SK-N-SH (cell line): ENCODE results near the gene LIPG. TPM values are rescaled to one million over a fixed set of nuclear protein-coding genes. Genes with fewer than 3 reads are reported as not detected.

Source experiments
- CTCF ChIA-PET: fragments of 300-600, 350-600 bp; formaldehyde crosslinking; extraction: SDS; loops from one replicate; lab custom pipeline; 2021; lab: Yijun Ruan, JAX
- POLR2A ChIA-PET: fragments of 350-600 bp; sonication (Branson Sonifier 250); formaldehyde crosslinking; extraction: SDS; loops from one replicate; lab custom pipeline; 2020; ENCODE audit warnings: antibody characterized with exemption, inconsistent platforms; lab: Yijun Ruan, JAX
- DNase-seq: peaks from one replicate; pipeline ENCODE4 v3.0.0; 2012
- H2AFZ ChIP-seq: fragments of 200-600 bp; sonication (generic); 2 replicates; pipeline ENCODE4 v1.8.1; 2016; ENCODE audit warnings: antibody characterized with exemption, mild to moderate bottlenecking, low read depth
- H3F3A ChIP-seq: fragments of 200-600 bp; sonication (generic); replicated peaks from 2 replicates; pipeline ENCODE3; 2016; ENCODE audit warnings: antibody characterized with exemption, mild to moderate bottlenecking; ENCODE audit not compliant: insufficient read depth
- H3K27ac ChIP-seq, 2 experiments: fragments of 200-500 bp in 1 of 2; fragments of 200-600 bp in 1 of 2; sonication (Bioruptor generic) in 1 of 2; sonication (generic), shearing (Covaris generic) in 1 of 2; 2 replicates each; pipeline versions ENCODE4 v1.5.1 to v1.6.1; 2014 to 2016; ENCODE audit warnings: low read depth in 2 of 2, inconsistent platforms in 1 of 2, low read length in 1 of 2, mild to moderate bottlenecking in 1 of 2, mixed read lengths in 1 of 2
- H3K27me3 ChIP-seq: fragments of 200-600 bp; sonication (generic), shearing (Covaris generic); 2 replicates; pipeline ENCODE4 v1.6.1; 2016; ENCODE audit warnings: mixed run types; ENCODE audit not compliant: insufficient read depth
- H3K36me3 ChIP-seq, 2 experiments: fragments of 200-500 bp in 1 of 2; fragments of 200-600 bp in 1 of 2; sonication (Bioruptor generic) in 1 of 2; sonication (generic) in 1 of 2; replicated peaks in 1 of 2; 2 replicates each; pipeline versions ENCODE3 to v1.5.1; 2014 to 2016; ENCODE audit warnings: low read length in 1 of 2, mild to moderate bottlenecking in 1 of 2; ENCODE audit not compliant: insufficient read depth in 2 of 2, control insufficient read depth in 1 of 2
- H3K4me1 ChIP-seq, 2 experiments: fragments of 200-500 bp in 1 of 2; fragments of 200-600 bp in 1 of 2; sonication (Bioruptor generic) in 1 of 2; sonication (generic), shearing (Covaris generic) in 1 of 2; 2 replicates each; pipeline versions ENCODE4 v1.5.1 to v1.6.1; 2014 to 2016; ENCODE audit warnings: low read depth in 1 of 2, low read length in 1 of 2, mixed run types in 1 of 2; ENCODE audit not compliant: insufficient read depth in 2 of 2, control insufficient read depth in 1 of 2
- H3K4me2 ChIP-seq: fragments of 200-600 bp; sonication (generic), shearing (Covaris generic); 2 replicates; pipeline ENCODE4 v1.6.1; 2017; ENCODE audit warnings: mixed run types
- H3K4me3 ChIP-seq, 2 experiments: fragments of 200-500 bp in 1 of 2; fragments of 200-600 bp in 1 of 2; sonication (Bioruptor generic) in 1 of 2; sonication (generic), shearing (Covaris generic) in 1 of 2; 2 replicates each; pipeline versions ENCODE4 v1.5.1 to v1.8.1; 2014 to 2016; ENCODE audit warnings: low read depth in 2 of 2, inconsistent platforms in 1 of 2, low read length in 1 of 2, mild to moderate bottlenecking in 1 of 2, mixed read lengths in 1 of 2, moderate library complexity in 1 of 2
- H3K79me2 ChIP-seq: fragments of 200-600 bp; sonication (generic); 2 replicates; pipeline ENCODE4 v1.8.1; 2017; ENCODE audit warnings: mild to moderate bottlenecking; ENCODE audit not compliant: insufficient read depth
- H3K9ac ChIP-seq: fragments of 200-600 bp; sonication (generic); 2 replicates; pipeline ENCODE4 v1.6.1; 2017; ENCODE audit warnings: mixed run types
- H3K9me2 ChIP-seq: fragments of 200-600 bp; sonication (generic); 2 replicates; pipeline ENCODE4 v1.6.1; 2017; ENCODE audit warnings: mixed run types
- H3K9me3 ChIP-seq: fragments of 200-600 bp; sonication (generic); 2 replicates; pipeline ENCODE4 v1.6.1; 2017; ENCODE audit warnings: mixed run types, mild to moderate bottlenecking, moderate library complexity
- H4K20me1 ChIP-seq: fragments of 200-600 bp; sonication (generic); 2 replicates; pipeline ENCODE4 v1.6.1; 2017; ENCODE audit warnings: mild to moderate bottlenecking, mixed run types; ENCODE audit not compliant: insufficient read depth
- CHD2 ChIP-seq: fragments of 150-350 bp; IDR thresholded peaks from 2 replicates; pipeline ENCODE4 v1.6.1; 2018; ENCODE audit warnings: low read length; ENCODE audit not compliant: partially characterized antibody
- CTCF ChIP-seq: fragments of 200-600 bp; sonication (generic); IDR thresholded peaks from 2 replicates; pipeline ENCODE4 v1.6.1; 2017; ENCODE audit warnings: antibody characterized with exemption, mild to moderate bottlenecking, moderate library complexity
- ELF1 ChIP-seq: IDR thresholded peaks from 2 replicates; pipeline ENCODE4 v1.4.0; 2012
- EP300 ChIP-seq, 2 experiments: IDR thresholded peaks; 2 replicates each; pipeline versions ENCODE4 v1.4.0 to v1.6.1; 2012; ENCODE audit warnings: borderline replicate concordance in 1 of 2, low read depth in 1 of 2, low read length in 1 of 2
- EZH2phosphoT487 ChIP-seq: fragments of 200-600 bp; sonication (generic); IDR thresholded peaks from 2 replicates; pipeline ENCODE4 v1.6.1; 2017; ENCODE audit warnings: low read depth, mixed run types, mild to moderate bottlenecking, antibody characterized with exemption, moderate library complexity, borderline replicate concordance
- FOSL2 ChIP-seq: IDR thresholded peaks from 2 replicates; pipeline ENCODE4 v1.4.0; 2012; ENCODE audit warnings: low read depth, mild to moderate bottlenecking, moderate library complexity, borderline replicate concordance
- FOXM1 ChIP-seq: IDR thresholded peaks from 2 replicates; pipeline ENCODE4 v1.4.0; 2012; ENCODE audit warnings: low read depth, mild to moderate bottlenecking
- JUND ChIP-seq: IDR thresholded peaks from 2 replicates; pipeline ENCODE4 v1.4.0; 2012
- MEF2A ChIP-seq: IDR thresholded peaks from 2 replicates; pipeline ENCODE4 v1.4.0; 2012; ENCODE audit warnings: low read depth, borderline replicate concordance
- MXI1 ChIP-seq: IDR thresholded peaks from 2 replicates; pipeline ENCODE4 v1.6.1; 2012; ENCODE audit warnings: mild to moderate bottlenecking, low read depth, low read length, improper control_type of control experiment
- NFIC ChIP-seq: IDR thresholded peaks from 2 replicates; pipeline ENCODE4 v1.4.0; 2012; ENCODE audit warnings: borderline replicate concordance
- POLR2AphosphoS5 ChIP-seq: IDR thresholded peaks from 2 replicates; pipeline ENCODE4 v1.6.1; 2012; ENCODE audit warnings: low read depth, low read length
- RAD21 ChIP-seq: IDR thresholded peaks from 2 replicates; pipeline ENCODE4 v1.6.1; 2012; ENCODE audit warnings: mild to moderate bottlenecking, low read length
- RFX5 ChIP-seq: IDR thresholded peaks from 2 replicates; pipeline ENCODE4 v1.6.1; 2012; ENCODE audit warnings: mild to moderate bottlenecking, improper control_type of control experiment, low read length
- RXRA ChIP-seq: IDR thresholded peaks from 2 replicates; pipeline ENCODE4 v1.4.0; 2012; ENCODE audit warnings: low read depth, mild to moderate bottlenecking, borderline replicate concordance
- SIN3A ChIP-seq: IDR thresholded peaks from 2 replicates; pipeline ENCODE4 v1.6.1; 2012; ENCODE audit warnings: low read depth, mild to moderate bottlenecking, low read length, moderate library complexity, borderline replicate concordance
- TAF1 ChIP-seq: IDR thresholded peaks from 2 replicates; pipeline ENCODE4 v1.6.1; 2012; ENCODE audit warnings: low read depth, mild to moderate bottlenecking, low read length, moderate library complexity, borderline replicate concordance
- TCF12 ChIP-seq: IDR thresholded peaks from 2 replicates; pipeline ENCODE4 v1.4.0; 2012
- TEAD4 ChIP-seq: IDR thresholded peaks from 2 replicates; pipeline ENCODE4 v1.4.0; 2012; ENCODE audit warnings: mild to moderate bottlenecking, borderline replicate concordance; ENCODE audit not compliant: insufficient read depth
- YY1 ChIP-seq: IDR thresholded peaks from 2 replicates; pipeline ENCODE4 v1.4.0; 2012; ENCODE audit warnings: low read depth, mild to moderate bottlenecking
- WGBS: methylation state at CpG from one replicate; pipeline ENCODE4 v1.1.6; 2017; ENCODE audit warnings: low lambda C conversion rate; 5-methylcytosine and 5-hydroxymethylcytosine counted together
- polyA plus RNA-seq, 3 experiments: library from polyadenylated mRNA; depleted of rRNA; stranded (reverse); fragments of >200 nt; gene quantifications; 2 replicates each; pipeline ENCODE4 v1.2.3, GENCODE V29; 2012
- TF ChIP-seq, protein P1 (sequence below): fragments of 150-350 bp; IDR thresholded peaks from 2 replicates; pipeline ENCODE4 v1.6.1; 2016; ENCODE audit warnings: mild to moderate bottlenecking, low read depth, low read length
- TF ChIP-seq, protein P2 (sequence below): IDR thresholded peaks from 2 replicates; pipeline ENCODE4 v1.4.0; 2012; ENCODE audit warnings: low read depth, borderline replicate concordance

Gene LIPG
- polyA plus RNA-seq, 1 of the 3 experiments (the other 2 are of a cell fraction) = 3.2 TPM

GRCh38 chr18:49621301-49621700 lies 59.4 kb downstream of the LIPG start:
- POLR2A ChIA-PET = no interaction called here
- Histone ChIP-seq H3K4me2 (no peak overlapping the region), H3K4me3 (no peak overlapping the region), H2AFZ (no peak overlapping the region), H3K27me3 (no peaks in the 10 kb centered on the region), H4K20me1 (no peaks in the 10 kb centered on the region), H3F3A (no peaks in the 10 kb centered on the region), H3K9ac (no peak overlapping the region), H3K79me2 (no peaks in the 10 kb centered on the region), H3K36me3 (no peaks in the 10 kb centered on the region), H3K9me3 (no peaks in the 10 kb centered on the region), H3K27ac (no peak overlapping the region), H3K4me1 (peaks cover 0 to 4% of the 10 kb centered on the region in 2 experiments; a peak in 2 of 4 replicates), H3K9me2 (no peaks in the 10 kb centered on the region)
- 63% methylated on average over 3 of the region's 3 CpGs for WGBS
- CTCF ChIA-PET = interaction anchor here (0.6 kb wide), 1 partner anchor 394 kb away, joined by 3 read pairs; no protein-coding TSS in a partner anchor
- TF ChIP-seq NFIC (no peak), YY1 (no peak), MXI1 (no peak), POLR2AphosphoS5 (no peak), CHD2 (no peak), RXRA (no peak), FOXM1 (no peak)
- TF ChIP-seq, protein P1, sequence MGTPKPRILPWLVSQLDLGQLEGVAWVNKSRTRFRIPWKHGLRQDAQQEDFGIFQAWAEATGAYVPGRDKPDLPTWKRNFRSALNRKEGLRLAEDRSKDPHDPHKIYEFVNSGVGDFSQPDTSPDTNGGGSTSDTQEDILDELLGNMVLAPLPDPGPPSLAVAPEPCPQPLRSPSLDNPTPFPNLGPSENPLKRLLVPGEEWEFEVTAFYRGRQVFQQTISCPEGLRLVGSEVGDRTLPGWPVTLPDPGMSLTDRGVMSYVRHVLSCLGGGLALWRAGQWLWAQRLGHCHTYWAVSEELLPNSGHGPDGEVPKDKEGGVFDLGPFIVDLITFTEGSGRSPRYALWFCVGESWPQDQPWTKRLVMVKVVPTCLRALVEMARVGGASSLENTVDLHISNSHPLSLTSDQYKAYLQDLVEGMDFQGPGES = no peak
- DNase-seq = no peak

DNA sequence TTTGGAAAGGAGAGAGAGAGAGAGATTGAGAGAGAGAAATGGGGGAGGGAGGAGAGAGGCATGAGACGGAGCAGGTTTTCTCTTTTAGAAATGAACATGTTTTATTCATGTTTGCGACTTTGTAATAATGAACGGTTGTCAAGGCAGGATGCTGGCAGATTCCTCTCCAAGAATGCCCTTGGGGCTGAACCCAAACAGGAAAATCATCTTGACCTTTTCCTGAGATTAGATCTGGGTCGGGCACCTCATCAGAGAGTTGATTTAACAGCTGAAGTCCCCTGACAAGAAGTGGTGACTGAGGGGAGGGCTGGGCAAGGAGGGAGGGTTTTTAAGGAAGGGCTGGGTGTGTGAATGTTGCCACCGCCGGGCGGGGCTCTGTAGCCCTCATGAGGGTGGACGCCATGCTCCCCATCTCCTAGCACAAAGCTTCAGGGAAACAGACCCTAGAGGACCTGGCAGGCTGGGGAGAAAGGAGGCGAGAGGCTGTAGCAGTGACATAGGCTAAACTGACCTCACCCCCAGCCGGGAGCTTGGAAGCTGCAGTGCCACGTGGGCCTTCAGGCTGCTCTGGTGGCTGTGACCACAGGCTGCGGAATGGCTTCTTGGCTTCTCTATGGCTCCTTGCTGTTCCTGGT lies 60.0 kb downstream of the LIPG start:
- no peak overlapping the region for H2AFZ ChIP-seq
- ChIA-PET CTCF (interaction anchor here (0.6 kb wide), 1 partner anchor 394 kb away, joined by 3 read pairs; no protein-coding TSS in a partner anchor), POLR2A (no interaction called here)
- no peaks in the 10 kb centered on the region for H3K9me3 ChIP-seq
- no peak overlapping the region for H3K27ac ChIP-seq
- H3K4me2 ChIP-seq = no peak overlapping the region
- no peaks in the 10 kb centered on the region for H3K36me3 ChIP-seq
- H3K79me2 ChIP-seq = no peaks in the 10 kb centered on the region
- no peaks in the 10 kb centered on the region for H3K9me2 ChIP-seq
- no peak for DNase-seq
- peaks cover 0 to 4% of the 10 kb centered on the region in 2 experiments; a peak in 2 of 4 replicates for H3K4me1 ChIP-seq
- H3K27me3 ChIP-seq = no peaks in the 10 kb centered on the region
- H3F3A ChIP-seq = no peaks in the 10 kb centered on the region
- no peak overlapping the region for H3K4me3 ChIP-seq
- H3K9ac ChIP-seq = no peak overlapping the region
- WGBS = 77% methylated on average over 10 of the region's 12 CpGs
- no peaks in the 10 kb centered on the region for H4K20me1 ChIP-seq
- TF ChIP-seq RFX5 (no peak), FOSL2 (no peak), FOXM1 (no peak), RAD21 (no peak), TCF12 (no peak), ELF1 (no peak), CTCF (no peak), EZH2phosphoT487 (no peak), YY1 (no peak), JUND (no peak), MXI1 (no peak), TAF1 (no peak), TEAD4 (no peak), SIN3A (no peak), MEF2A (no peak), EP300 (IDR thresholded peaks at IDR 0.05; ENCODE audit: borderline replicate concordance in 1 of 2, low read depth in 1 of 2, low read length in 1 of 2) (no peak)
- TF ChIP-seq, protein P2, sequence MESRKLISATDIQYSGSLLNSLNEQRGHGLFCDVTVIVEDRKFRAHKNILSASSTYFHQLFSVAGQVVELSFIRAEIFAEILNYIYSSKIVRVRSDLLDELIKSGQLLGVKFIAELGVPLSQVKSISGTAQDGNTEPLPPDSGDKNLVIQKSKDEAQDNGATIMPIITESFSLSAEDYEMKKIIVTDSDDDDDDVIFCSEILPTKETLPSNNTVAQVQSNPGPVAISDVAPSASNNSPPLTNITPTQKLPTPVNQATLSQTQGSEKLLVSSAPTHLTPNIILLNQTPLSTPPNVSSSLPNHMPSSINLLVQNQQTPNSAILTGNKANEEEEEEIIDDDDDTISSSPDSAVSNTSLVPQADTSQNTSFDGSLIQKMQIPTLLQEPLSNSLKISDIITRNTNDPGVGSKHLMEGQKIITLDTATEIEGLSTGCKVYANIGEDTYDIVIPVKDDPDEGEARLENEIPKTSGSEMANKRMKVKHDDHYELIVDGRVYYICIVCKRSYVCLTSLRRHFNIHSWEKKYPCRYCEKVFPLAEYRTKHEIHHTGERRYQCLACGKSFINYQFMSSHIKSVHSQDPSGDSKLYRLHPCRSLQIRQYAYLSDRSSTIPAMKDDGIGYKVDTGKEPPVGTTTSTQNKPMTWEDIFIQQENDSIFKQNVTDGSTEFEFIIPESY = no peak
- TF ChIP-seq, protein P1 = no peak
